Immature natural killer cell (primary cell): ENCODE measurements around the gene UBR1. TPM values are rescaled to one million over a fixed set of nuclear protein-coding genes. Genes with fewer than 3 reads are reported as not detected.
"Not testable (repeated sequence)": the region's sequence is repeated elsewhere in the genome, so short reads cannot be mapped to it uniquely, and the experiment has no call there.

Experiments used
- DNase-seq, 3 donors: peaks; one replicate each; pipeline ENCODE4 v3.0.0; 2022; ENCODE audit warnings: mixed read lengths in 1 of 3
- H3K27ac Mint-ChIP-seq, 6 donors: one replicate each; pipeline ENCODE4 v1.8.0; 2020; ENCODE audit warnings: mixed read lengths in 6 of 6, mild to moderate bottlenecking in 5 of 6, inconsistent platforms in 4 of 6, moderate library complexity in 3 of 6
- H3K27me3 Mint-ChIP-seq, 3 donors: one replicate each; pipeline ENCODE4 v1.8.0; 2020 to 2021; ENCODE audit warnings: low read depth in 3 of 3, mild to moderate bottlenecking in 3 of 3, mixed read lengths in 3 of 3, moderate library complexity in 3 of 3, inconsistent platforms in 1 of 3
- H3K36me3 Mint-ChIP-seq, 3 donors: one replicate each; pipeline ENCODE4 v1.8.0; 2020; ENCODE audit warnings: mixed read lengths in 3 of 3, inconsistent platforms in 2 of 3, mild to moderate bottlenecking in 2 of 3
- H3K4me1 Mint-ChIP-seq, 2 donors: one replicate each; pipeline ENCODE4 v1.8.0; 2020; ENCODE audit warnings: inconsistent platforms in 2 of 2, mild to moderate bottlenecking in 2 of 2, mixed read lengths in 2 of 2, moderate library complexity in 1 of 2
- H3K4me3 Mint-ChIP-seq, 5 donors: one replicate each; pipeline ENCODE4 v1.8.0; 2020; ENCODE audit warnings: mild to moderate bottlenecking in 5 of 5, mixed read lengths in 5 of 5, inconsistent platforms in 3 of 5, moderate library complexity in 3 of 5
- H3K9me3 Mint-ChIP-seq, 6 donors: one replicate each; pipeline ENCODE4 v1.8.0; 2020; ENCODE audit warnings: mild to moderate bottlenecking in 6 of 6, mixed read lengths in 6 of 6, inconsistent platforms in 4 of 6, moderate library complexity in 3 of 6
- polyA plus RNA-seq, 3 donors: library from polyadenylated mRNA; unstranded; fragments of 300-500 nt; fragmentation: Illumina TruSeq; gene quantifications; one replicate each; pipeline ENCODE4 v1.2.3, GENCODE V29; 2021

The UBR1 gene
- polyA plus RNA-seq, 3 donors from 2014 or later: 12.1 to 26.5 (median 15.1) TPM

GRCh38 chr15:43071451-43071850 lies 34.4 kb downstream of the UBR1 start:
- H3K4me3 Mint-ChIP-seq: no peak overlapping the region

GRCh38 chr15:43070893-43071292 lies 34.9 kb downstream of the UBR1 start:
- no peak overlapping the region for H3K27ac Mint-ChIP-seq

More at GRCh38 chr15:43071451-43071850, 34.4 kb downstream of the UBR1 start:
- Mint-ChIP-seq H3K9me3 (no peaks in the 10 kb centered on the region), H3K27me3 (no peaks in the 10 kb centered on the region), H3K36me3 (peaks cover 11 to 46% (median 21%) of the 10 kb centered on the region in 3 donors), H3K27ac (no peak overlapping the region), H3K4me1 (no peaks in the 10 kb centered on the region)
- no peak for DNase-seq

GRCh38 chr15:43070249-43070648 lies 35.6 kb downstream of the UBR1 start:
- peaks cover 0 to under 1% (median 0%) of the 10 kb centered on the region in 3 donors for H3K27me3 Mint-ChIP-seq
- H3K4me3 Mint-ChIP-seq: no peak overlapping the region
- H3K27ac Mint-ChIP-seq: no peak overlapping the region
- no peaks in the 10 kb centered on the region for H3K9me3 Mint-ChIP-seq
- DNase-seq: no peak
- H3K4me1 Mint-ChIP-seq: no peaks in the 10 kb centered on the region
- peaks cover 21 to 46% (median 25%) of the 10 kb centered on the region in 3 donors for H3K36me3 Mint-ChIP-seq

More at GRCh38 chr15:43070893-43071292, 34.9 kb downstream of the UBR1 start:
- H3K9me3 Mint-ChIP-seq: no peaks in the 10 kb centered on the region
- H3K27me3 Mint-ChIP-seq: no peaks in the 10 kb centered on the region
- no peaks in the 10 kb centered on the region for H3K4me1 Mint-ChIP-seq
- H3K4me3 Mint-ChIP-seq: no peak overlapping the region
- DNase-seq: no peak
- peaks cover 15 to 46% (median 21%) of the 10 kb centered on the region in 3 donors for H3K36me3 Mint-ChIP-seq

- Mint-ChIP-seq H3K27me3 (peaks cover 0 to 1% (median 0%) of the 10 kb centered on the region in 3 donors), H3K4me1 (no peaks in the 10 kb centered on the region), H3K9me3 (no peaks in the 10 kb centered on the region), H3K27ac (no peak overlapping the region), H3K4me3 (no peak overlapping the region), H3K36me3 (peaks cover 20 to 36% (median 21%) of the 10 kb centered on the region in 3 donors)
- no peak for DNase-seq
Measured at GRCh38 chr15:43067717-43068461, 37.9 kb downstream of the UBR1 start.

GRCh38 chr15:43056696-43057095 lies 49.1 kb downstream of the UBR1 start:
- no peak for DNase-seq
- H3K9me3 Mint-ChIP-seq: no peaks in the 10 kb centered on the region
- peaks cover 0 to 4% (median 0%) of the 10 kb centered on the region in 3 donors for H3K27me3 Mint-ChIP-seq
- no peak overlapping the region for H3K4me3 Mint-ChIP-seq
- H3K36me3 Mint-ChIP-seq: peaks cover 14 to 45% (median 28%) of the 10 kb centered on the region in 3 donors
- peak overlapping the region in 1 of 6 donors; percentile 54 for H3K27ac Mint-ChIP-seq
- no peaks in the 10 kb centered on the region for H3K4me1 Mint-ChIP-seq

GRCh38 chr15:43052860-43053259 lies 53.0 kb downstream of the UBR1 start:
- H3K27ac Mint-ChIP-seq: no peak overlapping the region
- peaks cover 0 to 44% (median 24%) of the 10 kb centered on the region in 3 donors for H3K36me3 Mint-ChIP-seq
- H3K4me1 Mint-ChIP-seq: peaks cover 0 to 2% of the 10 kb centered on the region in 2 donors
- DNase-seq: no peak
- no peak overlapping the region for H3K4me3 Mint-ChIP-seq
- peaks cover 0 to 2% (median 0%) of the 10 kb centered on the region in 3 donors for H3K27me3 Mint-ChIP-seq
- H3K9me3 Mint-ChIP-seq: no peaks in the 10 kb centered on the region

GRCh38 chr15:43048935-43049334 lies 56.9 kb downstream of the UBR1 start:
- H3K27ac Mint-ChIP-seq: no peak overlapping the region
- H3K27me3 Mint-ChIP-seq: no peaks in the 10 kb centered on the region
- no peaks in the 10 kb centered on the region for H3K9me3 Mint-ChIP-seq
- H3K4me3 Mint-ChIP-seq: no peak overlapping the region
- H3K36me3 Mint-ChIP-seq: peaks cover 2 to 42% (median 27%) of the 10 kb centered on the region in 3 donors
- peaks cover 0 to 3% of the 10 kb centered on the region in 2 donors for H3K4me1 Mint-ChIP-seq
- no peak for DNase-seq

- no peak for DNase-seq
- no peaks in the 10 kb centered on the region for H3K9me3 Mint-ChIP-seq
- H3K27me3 Mint-ChIP-seq: no peaks in the 10 kb centered on the region
- peaks cover 17 to 48% (median 28%) of the 10 kb centered on the region in 3 donors for H3K36me3 Mint-ChIP-seq
- peak overlapping the region in 2 of 6 donors; percentile 20 to 71 for H3K27ac Mint-ChIP-seq
- peaks cover 0 to 3% of the 10 kb centered on the region in 2 donors for H3K4me1 Mint-ChIP-seq
- H3K4me3 Mint-ChIP-seq: no peak overlapping the region
Measured at GRCh38 chr15:43046484-43046883, 59.4 kb downstream of the UBR1 start.

GRCh38 chr15:43042885-43043284 lies 63.0 kb downstream of the UBR1 start:
- H3K27ac Mint-ChIP-seq: no peak overlapping the region
- no peak for DNase-seq
- peaks cover 0 to 5% (median 0%) of the 10 kb centered on the region in 3 donors for H3K27me3 Mint-ChIP-seq
- H3K4me3 Mint-ChIP-seq: no peak overlapping the region
- peaks cover 2 to 7% of the 10 kb centered on the region in 2 donors for H3K4me1 Mint-ChIP-seq
- peaks cover 0 to 2% (median 0%) of the 10 kb centered on the region in 6 donors for H3K9me3 Mint-ChIP-seq
- H3K36me3 Mint-ChIP-seq: peaks cover 27 to 48% (median 33%) of the 10 kb centered on the region in 3 donors

GRCh38 chr15:43041085-43041484 lies 64.8 kb downstream of the UBR1 start:
- not testable (repeated sequence) for H3K4me3 Mint-ChIP-seq, DNase-seq, H3K27ac Mint-ChIP-seq, H3K4me1 Mint-ChIP-seq, H3K9me3 Mint-ChIP-seq, H3K27me3 Mint-ChIP-seq
- peaks cover 27 to 49% (median 35%) of the 10 kb centered on the region in 3 donors for H3K36me3 Mint-ChIP-seq

- H3K36me3 Mint-ChIP-seq: peaks cover 14 to 29% (median 18%) of the 10 kb centered on the region in 3 donors
- not testable (repeated sequence) for H3K4me1 Mint-ChIP-seq, H3K27ac Mint-ChIP-seq, H3K4me3 Mint-ChIP-seq, H3K9me3 Mint-ChIP-seq, DNase-seq, H3K27me3 Mint-ChIP-seq
Measured at GRCh38 chr15:43035240-43035639, 70.6 kb downstream of the UBR1 start.

- H3K4me3 Mint-ChIP-seq: no peak overlapping the region
- no peaks in the 10 kb centered on the region for H3K27me3 Mint-ChIP-seq
- H3K4me1 Mint-ChIP-seq: no peaks in the 10 kb centered on the region
- H3K9me3 Mint-ChIP-seq: no peaks in the 10 kb centered on the region
- no peak for DNase-seq
- no peak overlapping the region for H3K27ac Mint-ChIP-seq
- peaks cover 9 to 39% (median 20%) of the 10 kb centered on the region in 3 donors for H3K36me3 Mint-ChIP-seq
Measured at GRCh38 chr15:43029476-43029875, 76.4 kb downstream of the UBR1 start.

- DNase-seq: no peak
- H3K4me3 Mint-ChIP-seq: no peak overlapping the region
- H3K36me3 Mint-ChIP-seq: peaks cover 24 to 50% (median 28%) of the 10 kb centered on the region in 3 donors
- no peaks in the 10 kb centered on the region for H3K4me1 Mint-ChIP-seq
- no peaks in the 10 kb centered on the region for H3K9me3 Mint-ChIP-seq
- no peaks in the 10 kb centered on the region for H3K27me3 Mint-ChIP-seq
- H3K27ac Mint-ChIP-seq: peak overlapping the region in 1 of 6 donors; percentile 10
Measured at GRCh38 chr15:43025150-43025549, 80.7 kb downstream of the UBR1 start.

- H3K4me3 Mint-ChIP-seq, H3K27me3 Mint-ChIP-seq, H3K9me3 Mint-ChIP-seq, H3K4me1 Mint-ChIP-seq, DNase-seq, H3K27ac Mint-ChIP-seq: not testable (repeated sequence)
- peaks cover 5 to 18% (median 16%) of the 10 kb centered on the region in 3 donors for H3K36me3 Mint-ChIP-seq
Measured at GRCh38 chr15:43014671-43015070, 91.2 kb downstream of the UBR1 start.
